Body of pancreas (tissue), 4 donors: ENCODE measurements around the gene USP25.

ENCODE experiments used
- CTCF ChIP-seq, 7 experiments: fragments of 450-650 bp in 4 of 7; fragments of 200-600 bp in 3 of 7; sonication (generic) in 3 of 7; IDR thresholded peaks; one replicate each; pipeline ENCODE4 v1.5.1; 2016 to 2019; ENCODE audit warnings: antibody characterized with exemption in 7 of 7
- POLR2A ChIP-seq, 3 donors: fragments of 450-650 bp; IDR thresholded peaks; one replicate each; pipeline ENCODE4 v1.6.1; 2016; ENCODE audit warnings: antibody characterized with exemption in 3 of 3, mild to moderate bottlenecking in 2 of 3

- TF ChIP-seq POLR2A (IDR thresholded peaks at IDR 0.05) (no peak), CTCF (IDR thresholded peaks at IDR 0.05) (no peak)
Observed at GRCh38 chr21:15801352-15801863, 71.6 kb downstream of the USP25 start.
